OCI-LY7 (cell line): ENCODE results near the gene KYAT1. TPM values are rescaled to one million over a fixed set of nuclear protein-coding genes. Genes with fewer than 3 reads are reported as not detected.
"Not testable (repeated sequence)": the region's sequence is repeated elsewhere in the genome, so short reads cannot be mapped to it uniquely, and the experiment has no call there.

Experiments
- BruUV-seq: library from RNA; stranded (reverse); fragments of 400-500 nt; replicated peaks from 2 replicates; lab custom pipeline; 2021; lab: Mats Ljungman, UMichigan
- CTCF ChIA-PET: fragments of 300-600 bp; sonication (Branson Sonifier 250); formaldehyde crosslinking; loops from one replicate; lab custom pipeline; 2022; ENCODE audit warnings: antibody characterized with exemption; ENCODE audit not compliant: unreplicated experiment; lab: Charles Lee
- POLR2A ChIA-PET: fragments of 300-600 bp; sonication (Branson Sonifier 250); formaldehyde crosslinking; loops from one replicate; lab custom pipeline; 2022; ENCODE audit warnings: antibody characterized with exemption; lab: Charles Lee
- DNase-seq: peaks from one replicate; pipeline ENCODE4 v3.0.0-alpha.2; 2015; ENCODE audit warnings: low spot score
- H2AFZ ChIP-seq: fragments of 200-600 bp; sonication (generic), shearing (Covaris generic); 2 replicates; pipeline ENCODE4 v1.6.1; 2014; ENCODE audit warnings: mild to moderate bottlenecking, antibody characterized with exemption, low read length, moderate library complexity
- H3K27ac ChIP-seq: fragments of 200-600 bp; sonication (generic); 2 replicates; pipeline ENCODE4 v1.5.1; 2014; ENCODE audit warnings: mixed run types, low read depth, mild to moderate bottlenecking, moderate library complexity, low read length, inconsistent platforms; ENCODE audit not compliant: poor library complexity, severe bottlenecking
- H3K36me3 ChIP-seq: fragments of 200-600 bp; sonication (generic); 2 replicates; pipeline ENCODE4 v1.6.1; 2014; ENCODE audit warnings: mild to moderate bottlenecking, antibody characterized with exemption, low read length, moderate library complexity, mixed read lengths; ENCODE audit not compliant: insufficient read depth
- H3K4me1 ChIP-seq: fragments of 200-600 bp; sonication (generic); 2 replicates; pipeline ENCODE4 v1.5.1; 2014; ENCODE audit warnings: mild to moderate bottlenecking, low read length; ENCODE audit not compliant: insufficient read depth, poor library complexity, severe bottlenecking
- H3K4me2 ChIP-seq: fragments of 200-600 bp; sonication (generic); 2 replicates; pipeline ENCODE4 v1.6.1; 2014; ENCODE audit warnings: mild to moderate bottlenecking, low read length
- H3K4me3 ChIP-seq: fragments of 200-600 bp; sonication (generic); 2 replicates; pipeline ENCODE4 v1.5.1; 2014; ENCODE audit warnings: mild to moderate bottlenecking, low read depth, low read length; ENCODE audit not compliant: poor library complexity, severe bottlenecking
- H3K79me2 ChIP-seq: fragments of 200-600 bp; sonication (generic); 2 replicates; pipeline ENCODE4 v1.6.1; 2016; ENCODE audit warnings: low read depth, mild to moderate bottlenecking, low read length, moderate library complexity, mixed read lengths; ENCODE audit not compliant: insufficient read depth
- H3K9me2 ChIP-seq: fragments of 200-600 bp; sonication (generic); 2 replicates; pipeline ENCODE4 v1.6.1; 2016; ENCODE audit warnings: mild to moderate bottlenecking, low read length, mixed read lengths; ENCODE audit not compliant: insufficient read depth
- H3K9me3 ChIP-seq: fragments of 200-600 bp; sonication (generic); 2 replicates; pipeline ENCODE4 v1.6.1; 2014; ENCODE audit warnings: mild to moderate bottlenecking, mixed run types, low read length, mixed read lengths
- H4K20me1 ChIP-seq: fragments of 200-600 bp; sonication (generic); 2 replicates; pipeline ENCODE4 v1.6.1; 2014; ENCODE audit warnings: mild to moderate bottlenecking, antibody characterized with exemption, low read length, moderate library complexity, mixed read lengths; ENCODE audit not compliant: insufficient read depth
- EZH2phosphoT487 ChIP-seq: fragments of 200-600 bp; sonication (generic); IDR thresholded peaks from 2 replicates; pipeline ENCODE4 v1.6.1; 2018; ENCODE audit warnings: low read depth, borderline replicate concordance, mild to moderate bottlenecking, mixed run types, antibody characterized with exemption, low read length, moderate library complexity, mixed read lengths
- intact Hi-C: fragments of 100-400 bp; cut with micrococcal nuclease; formaldehyde crosslinking; loops from one replicate; pipeline ENCODE4 v1.10.0; 2022; ENCODE audit not compliant: unreplicated experiment
- total RNA-seq, 2 experiments: library from RNA; depleted of rRNA in 1 of 2; stranded (reverse); fragments of >200 nt in 1 of 2; shearing (Covaris generic) in 1 of 2; gene quantifications; 2 replicates each; pipeline ENCODE4 v1.2.3, GENCODE V29; 2014 to 2022
- TF ChIP-seq, protein P1 (sequence below): fragments of 200-600 bp; sonication (generic); conservative IDR thresholded peaks from 2 replicates; pipeline ENCODE4 v1.5.1; 2014; ENCODE audit warnings: mild to moderate bottlenecking, antibody characterized with exemption, low read length, moderate library complexity, mixed read lengths

The KYAT1 gene
- total RNA-seq, 2 experiments from 2014 or later = 28.3 to 44.7 TPM

DNA sequence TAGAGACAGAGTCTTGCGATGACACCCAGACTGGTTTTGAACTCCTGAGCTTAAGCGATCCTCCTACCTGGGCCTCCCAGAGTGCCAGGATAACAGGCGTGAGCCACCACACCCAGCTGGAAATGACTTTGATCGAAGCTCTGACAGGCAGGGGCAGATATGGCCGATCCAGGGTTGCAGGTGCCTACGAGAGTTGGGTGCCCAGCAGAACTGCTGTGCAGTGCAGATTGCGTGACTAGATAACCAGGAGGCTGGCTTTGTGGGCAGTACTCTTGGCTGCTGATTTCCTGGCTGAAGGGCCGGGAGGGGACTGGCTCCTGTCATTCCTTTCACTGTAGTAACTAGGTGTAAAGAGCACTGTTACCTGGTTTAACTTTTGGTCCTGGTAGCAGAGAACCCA lies 82.9 kb downstream of the KYAT1 start:
- POLR2A ChIA-PET = no interaction called here
- Histone ChIP-seq H3K4me1 (no peaks in the 10 kb centered on the region), H3K4me3 (no peak overlapping the region), H3K36me3 (peaks cover 82% of the 10 kb centered on the region), H4K20me1 (no peaks in the 10 kb centered on the region), H3K27ac (no peak overlapping the region), H3K79me2 (no peaks in the 10 kb centered on the region), H3K9me2 (no peaks in the 10 kb centered on the region), H3K4me2 (no peak overlapping the region), H2AFZ (no peak overlapping the region), H3K9me3 (no peaks in the 10 kb centered on the region)
- CTCF ChIA-PET = no interaction called here
- no peak for TF ChIP-seq EZH2phosphoT487
- TF ChIP-seq, protein P1, sequence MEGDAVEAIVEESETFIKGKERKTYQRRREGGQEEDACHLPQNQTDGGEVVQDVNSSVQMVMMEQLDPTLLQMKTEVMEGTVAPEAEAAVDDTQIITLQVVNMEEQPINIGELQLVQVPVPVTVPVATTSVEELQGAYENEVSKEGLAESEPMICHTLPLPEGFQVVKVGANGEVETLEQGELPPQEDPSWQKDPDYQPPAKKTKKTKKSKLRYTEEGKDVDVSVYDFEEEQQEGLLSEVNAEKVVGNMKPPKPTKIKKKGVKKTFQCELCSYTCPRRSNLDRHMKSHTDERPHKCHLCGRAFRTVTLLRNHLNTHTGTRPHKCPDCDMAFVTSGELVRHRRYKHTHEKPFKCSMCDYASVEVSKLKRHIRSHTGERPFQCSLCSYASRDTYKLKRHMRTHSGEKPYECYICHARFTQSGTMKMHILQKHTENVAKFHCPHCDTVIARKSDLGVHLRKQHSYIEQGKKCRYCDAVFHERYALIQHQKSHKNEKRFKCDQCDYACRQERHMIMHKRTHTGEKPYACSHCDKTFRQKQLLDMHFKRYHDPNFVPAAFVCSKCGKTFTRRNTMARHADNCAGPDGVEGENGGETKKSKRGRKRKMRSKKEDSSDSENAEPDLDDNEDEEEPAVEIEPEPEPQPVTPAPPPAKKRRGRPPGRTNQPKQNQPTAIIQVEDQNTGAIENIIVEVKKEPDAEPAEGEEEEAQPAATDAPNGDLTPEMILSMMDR = no peak
- BruUV-seq = no TSS peak
- intact Hi-C loops = no loop called here
- no peak for DNase-seq

DNA sequence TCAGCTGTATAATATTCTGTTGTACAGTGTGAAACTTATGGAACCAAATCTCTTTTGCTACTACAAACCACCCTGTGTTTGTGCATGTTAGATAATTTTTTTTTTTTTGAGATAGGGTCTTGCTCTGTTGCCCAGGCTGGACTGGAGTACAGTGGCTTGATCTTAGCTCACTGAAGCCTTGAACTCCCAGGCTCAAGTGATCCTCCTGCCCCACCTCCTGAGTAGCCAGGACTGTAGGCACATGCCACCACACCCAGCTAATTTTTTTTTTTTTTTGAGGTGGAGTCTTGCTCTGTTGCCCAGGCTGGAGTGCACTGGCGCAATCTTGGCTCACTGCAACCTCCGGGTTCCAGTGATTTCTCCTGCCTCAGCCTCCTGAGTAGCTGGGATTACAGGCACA lies 86.8 kb downstream of the KYAT1 start:
- BruUV-seq, DNase-seq, H3K4me1 ChIP-seq, H3K79me2 ChIP-seq, H3K4me3 ChIP-seq, intact Hi-C loops, H4K20me1 ChIP-seq, H3K27ac ChIP-seq, H3K9me3 ChIP-seq, H3K4me2 ChIP-seq, H2AFZ ChIP-seq, H3K9me2 ChIP-seq: not testable (repeated sequence)
- ChIA-PET CTCF (interaction anchor here (0.6 kb wide), 1 partner anchor 505 kb away, joined by 3 read pairs; no protein-coding TSS in a partner anchor), POLR2A (interaction anchor here (0.7 kb wide), 1 partner anchor 236 kb away, joined by 3 read pairs; no protein-coding TSS in a partner anchor)
- peaks cover 88% of the 10 kb centered on the region for H3K36me3 ChIP-seq

DNA sequence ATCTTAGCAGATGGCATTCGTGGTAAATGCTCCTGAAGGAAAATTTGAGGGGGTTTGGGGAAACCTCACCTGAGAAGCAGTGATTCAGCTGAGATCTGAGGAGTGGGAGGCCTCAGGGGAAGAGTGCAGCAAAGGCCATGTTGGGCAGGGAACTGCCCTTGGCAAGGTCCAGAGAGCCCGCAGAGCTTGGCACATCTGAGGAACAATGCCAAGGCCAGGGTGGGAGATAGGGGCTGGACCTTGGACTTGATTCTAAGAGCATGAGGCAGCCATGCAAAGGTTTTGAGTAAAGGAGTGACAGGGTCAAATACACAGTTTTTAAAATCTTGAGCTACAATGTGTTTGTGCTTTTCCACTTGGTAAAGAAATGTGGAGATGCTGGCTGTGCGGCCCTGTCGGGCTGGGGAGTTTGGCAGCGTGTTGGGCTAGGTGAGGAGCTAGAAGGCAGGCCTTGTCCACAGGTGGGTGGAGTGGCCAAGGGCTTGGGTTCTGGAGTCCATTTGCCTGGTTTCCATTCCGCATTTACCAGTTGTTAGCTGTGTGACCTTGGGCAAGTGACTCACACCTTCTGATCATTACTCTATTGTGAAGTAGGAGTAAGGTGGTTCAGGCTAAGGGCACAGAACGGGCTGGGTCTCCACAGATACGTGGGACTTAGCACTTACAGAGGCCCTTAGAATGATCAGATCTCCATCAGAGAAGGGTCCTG lies 88.6 kb downstream of the KYAT1 start:
- BruUV-seq = no TSS peak

More for the DNA sequence above, 88.6 kb downstream of the KYAT1 start:
- peaks cover 6% of the 10 kb centered on the region for H3K4me1 ChIP-seq
- peaks cover 76% of the 10 kb centered on the region for H3K36me3 ChIP-seq
- H4K20me1 ChIP-seq = no peaks in the 10 kb centered on the region
- no peak overlapping the region for H3K4me3 ChIP-seq
- DNase-seq = no peak
- H3K9me2 ChIP-seq = no peaks in the 10 kb centered on the region
- intact Hi-C loops = no loop called here
- no peak overlapping the region for H3K4me2 ChIP-seq
- H3K27ac ChIP-seq = no peak overlapping the region
- peaks cover 7% of the 10 kb centered on the region for H3K79me2 ChIP-seq
- POLR2A ChIA-PET = interaction anchor here (0.5 to 0.7 kb wide), 2 partner anchors 10 to 51 kb away, joined by 4 to 8 read pairs; no protein-coding TSS in a partner anchor
- TF ChIP-seq, protein P1 = no peak
- no peak for TF ChIP-seq EZH2phosphoT487
- no peaks in the 10 kb centered on the region for H3K9me3 ChIP-seq
- CTCF ChIA-PET = no interaction called here
- H2AFZ ChIP-seq = no peak overlapping the region
